ENCODE results near the gene DDR2.

The DDR2 gene

GRCh38 chr1:162674034-162674608, 41.9 kb downstream of the DDR2 start:
- DNase-seq, result no peak

GRCh38 chr1:162676087-162676486, 43.8 kb downstream of the DDR2 start:
- no peak for DNase-seq

DNA sequence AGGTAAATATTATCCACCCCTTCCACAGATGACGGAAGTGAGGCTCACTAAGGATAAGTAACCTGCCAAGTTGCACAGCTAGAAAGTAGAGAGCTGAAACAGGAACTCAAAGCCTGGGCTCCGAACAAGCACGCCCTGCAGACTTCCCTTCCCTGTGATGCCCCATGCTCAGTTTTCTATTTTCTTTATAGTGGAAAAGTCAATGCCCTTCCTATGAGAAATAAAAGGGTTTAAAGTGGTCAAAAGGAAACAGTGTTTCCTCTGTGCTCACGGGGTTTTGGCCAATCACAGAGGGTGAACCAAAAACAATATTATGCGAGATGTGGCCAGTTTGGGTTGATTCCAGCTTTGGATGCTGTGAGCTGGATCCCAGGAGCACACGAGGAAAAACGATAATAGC, 44.5 kb downstream of the DDR2 start:
- no peak for DNase-seq

DNA sequence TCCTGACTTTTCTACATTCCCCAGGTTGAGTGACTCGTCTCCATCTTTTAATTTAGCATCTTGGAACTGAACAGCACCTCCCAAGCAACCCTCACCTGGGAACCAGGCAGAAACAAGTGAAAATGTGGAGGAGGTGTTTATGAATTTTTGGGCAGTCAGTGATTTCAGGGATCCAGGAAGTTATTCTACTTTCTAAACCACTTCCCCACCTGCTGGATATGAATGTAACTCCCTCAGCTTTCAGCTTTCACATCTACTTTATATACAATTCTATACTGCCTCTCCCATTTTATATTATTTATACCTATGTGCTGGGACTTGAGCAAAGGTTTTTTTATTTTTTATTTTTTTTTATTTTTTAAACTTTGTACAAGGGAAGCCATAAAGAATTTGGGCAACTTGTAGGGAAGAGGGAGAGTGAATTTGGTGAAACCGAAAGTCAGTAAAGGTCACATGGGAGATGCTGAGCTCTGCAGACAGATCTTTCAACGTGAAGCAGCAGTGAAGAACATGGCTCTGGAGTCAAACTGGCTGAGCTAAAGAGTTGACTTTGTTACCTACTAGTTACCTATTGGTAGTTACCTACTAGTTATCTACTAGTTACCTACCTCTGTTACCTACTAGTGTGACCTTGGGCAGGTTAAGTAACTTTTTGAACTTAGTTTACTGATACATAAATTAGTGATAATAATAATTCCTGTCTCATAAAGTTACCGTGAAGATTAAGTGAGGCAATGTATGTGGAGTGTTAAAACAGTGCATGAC, 45.5 kb downstream of the DDR2 start:
- DNase-seq, result no peak

- DNase-seq, result no peak
Measured at GRCh38 chr1:162678439-162678838, 46.2 kb downstream of the DDR2 start.

DNA sequence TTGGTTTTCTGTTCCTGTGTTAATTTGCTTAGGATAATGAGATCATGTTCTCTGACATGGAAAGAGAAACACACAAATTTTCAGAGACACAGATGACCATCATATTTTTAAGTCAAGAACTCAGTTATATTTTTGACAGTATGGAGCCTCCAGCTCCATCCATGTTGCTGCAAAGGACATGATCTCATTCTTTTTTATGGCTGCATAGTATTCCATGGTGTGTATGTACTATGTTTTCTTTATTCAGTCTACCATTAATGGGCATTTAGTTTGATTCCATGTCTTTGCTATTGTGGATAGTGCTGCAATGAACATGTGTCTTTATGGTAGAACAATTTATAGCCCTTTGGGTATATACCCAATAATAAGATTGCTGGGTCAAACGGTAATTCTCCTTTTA, 47.0 kb downstream of the DDR2 start:
- no peak for DNase-seq

DNA sequence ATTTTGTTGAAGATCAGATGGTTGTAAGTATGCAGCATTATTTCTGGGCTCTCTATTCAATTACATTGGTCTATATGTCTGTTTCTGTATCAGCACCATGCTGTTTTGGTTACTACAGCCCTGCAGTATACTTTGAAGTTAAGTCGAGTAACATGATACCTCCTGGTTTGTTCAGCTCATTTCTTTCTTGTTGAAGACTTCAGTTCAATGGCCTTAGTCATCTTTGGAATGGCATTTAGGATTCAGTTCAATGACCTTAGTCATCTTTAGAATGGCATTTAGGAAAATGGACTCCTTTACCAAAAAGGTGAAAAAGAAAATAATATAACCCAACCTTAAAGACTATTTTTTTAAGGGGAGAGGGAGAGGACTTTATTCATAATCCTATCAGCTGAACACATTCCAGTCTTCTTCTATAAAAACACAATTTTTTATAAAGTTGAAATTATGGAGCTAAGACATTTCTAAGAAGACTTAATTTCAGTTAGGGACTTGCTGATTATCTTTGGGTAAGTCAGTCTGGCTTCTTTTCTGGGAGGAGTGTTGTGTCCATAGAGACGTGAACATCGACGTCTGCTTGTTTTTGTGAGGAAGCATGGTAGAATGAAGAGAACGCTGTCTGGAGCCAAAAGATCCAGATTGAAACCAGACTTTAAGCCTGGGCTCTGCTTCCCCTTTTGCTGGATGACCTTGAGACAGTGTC, 48.3 kb downstream of the DDR2 start:
- DNase-seq, result no peak

GRCh38 chr1:162681122-162681436, 48.8 kb downstream of the DDR2 start:
- DNase-seq, result no peak

GRCh38 chr1:162682013-162682419, 49.8 kb downstream of the DDR2 start:
- no peak for DNase-seq

DNA sequence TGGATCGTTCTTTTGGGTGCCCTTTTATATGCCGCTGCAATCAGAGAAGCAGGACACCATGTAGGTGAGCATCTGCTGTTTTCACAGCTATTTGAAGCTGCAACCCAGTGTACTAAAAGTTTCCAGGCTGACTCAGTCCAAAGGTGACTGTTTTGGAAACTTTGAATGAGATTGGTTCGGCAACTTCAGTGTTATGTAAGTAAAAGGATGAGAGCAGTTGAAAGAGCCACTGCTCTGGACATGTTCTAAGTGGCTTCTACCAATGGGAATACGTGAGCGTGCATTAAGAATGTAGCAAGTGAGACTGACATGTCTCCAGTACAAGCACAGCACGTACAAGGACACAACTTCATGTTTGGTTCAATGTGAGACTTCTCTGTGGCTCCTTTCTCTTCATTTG, 55.6 kb downstream of the DDR2 start:
- no peak for DNase-seq

DNA sequence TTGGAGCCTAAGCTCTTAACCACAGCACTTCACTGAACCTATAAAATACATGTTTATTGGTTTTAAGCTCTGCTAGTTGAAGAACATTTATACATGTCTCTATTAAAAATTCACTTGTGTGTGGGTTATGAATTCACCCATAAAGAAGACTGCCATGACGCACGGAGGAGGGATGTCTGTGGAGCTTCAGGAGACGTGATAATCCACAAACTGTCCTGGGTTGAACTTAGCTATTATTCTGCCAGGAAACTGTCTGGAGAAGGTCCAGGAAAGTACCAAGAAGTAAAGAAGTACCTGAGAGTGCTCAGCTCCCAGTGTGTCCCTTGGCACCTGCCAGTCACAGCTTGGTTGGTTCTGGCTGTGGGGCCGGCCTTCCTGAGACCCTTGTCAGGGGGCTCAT, 56.3 kb downstream of the DDR2 start:
- DNase-seq, result no peak

GRCh38 chr1:162688931-162689330, 56.7 kb downstream of the DDR2 start:
- no peak for DNase-seq

GRCh38 chr1:162689745-162690671, 57.7 kb downstream of the DDR2 start:
- DNase-seq, result no peak

DNA sequence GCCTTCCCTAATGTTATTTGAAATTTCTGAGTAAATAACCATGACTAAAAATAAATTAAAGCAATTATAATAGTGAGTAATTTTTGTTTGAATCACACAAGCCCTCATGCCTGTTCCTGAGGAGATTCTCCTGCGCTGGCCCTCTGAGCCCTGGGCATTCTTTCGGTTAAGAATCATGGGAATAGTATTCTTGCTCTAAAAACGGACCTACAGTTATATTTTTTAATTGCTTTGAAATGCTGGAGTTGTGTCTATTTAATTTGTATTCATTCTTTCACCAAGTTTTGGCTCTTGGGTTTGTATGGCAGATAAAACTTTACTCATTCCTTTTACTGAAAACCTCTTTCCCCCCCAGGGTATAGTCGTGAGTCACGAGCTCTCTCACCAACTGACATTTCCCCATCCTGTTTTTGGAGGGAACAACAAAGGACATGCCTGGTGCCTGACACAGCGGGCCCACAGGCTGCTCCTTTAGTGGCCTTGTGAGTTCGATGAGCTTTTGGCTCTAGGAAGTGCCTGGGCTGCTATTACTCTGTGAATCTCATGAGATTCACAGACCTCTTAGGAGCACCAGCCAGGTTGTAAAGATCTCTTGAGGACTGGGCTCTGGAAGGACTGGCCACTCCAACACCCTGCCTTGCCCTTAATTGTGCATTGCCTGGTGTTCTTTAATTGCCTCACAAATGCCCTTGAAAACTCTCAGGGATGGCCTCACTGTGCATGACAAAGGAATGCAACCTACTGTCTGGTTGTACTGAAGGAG, 58.6 kb downstream of the DDR2 start:
- DNase-seq, result no peak

GRCh38 chr1:162691999-162692575, 59.8 kb downstream of the DDR2 start:
- DNase-seq, result no peak

- no peak for DNase-seq
Measured at GRCh38 chr1:162694911-162695310, 62.6 kb downstream of the DDR2 start.

GRCh38 chr1:162695687-162696086, 63.4 kb downstream of the DDR2 start:
- no peak for DNase-seq

GRCh38 chr1:162696286-162696862, 64.1 kb downstream of the DDR2 start:
- no peak for DNase-seq

GRCh38 chr1:162697140-162697895, 65.1 kb downstream of the DDR2 start:
- no peak for DNase-seq

GRCh38 chr1:162699366-162699765, 67.1 kb downstream of the DDR2 start:
- DNase-seq, result no peak

DNA sequence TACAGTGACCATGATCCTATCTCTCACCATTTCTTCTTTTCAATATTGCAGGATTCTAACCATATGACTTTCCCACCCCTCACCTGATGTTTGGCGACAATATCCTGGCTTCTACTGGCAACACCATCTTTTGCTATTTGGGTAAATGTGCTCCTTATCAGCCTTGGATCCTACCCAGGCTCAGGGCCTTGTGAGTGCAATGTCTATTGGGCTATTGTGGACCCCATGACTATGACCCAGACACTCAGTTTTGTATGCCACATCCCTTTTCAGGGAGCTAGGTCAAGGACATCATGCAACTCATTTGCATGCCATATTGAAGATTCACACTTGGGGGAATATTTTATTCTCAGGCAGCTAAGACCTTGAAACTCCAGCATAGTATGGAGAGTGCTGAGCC, 67.9 kb downstream of the DDR2 start:
- no peak for DNase-seq

Measured in suppressor macrophage treated with lipopolysaccharide for 4 hours (primary cell).